SK-N-SH treated with all-trans-retinoic acid at 6 μM for 48 hours (cell line): ENCODE results near the gene MEG3.

ENCODE experiments used
- ATAC-seq: fragments of 200-7000 bp; cut with Tn5 transposase; 3 replicates; pipeline ENCODE4 v1.9.1; 2020; ENCODE audit warnings: mild to moderate bottlenecking, moderate library complexity
- ARNTL ChIP-seq: fragments of 450-650 bp; formaldehyde crosslinking; IDR thresholded peaks from 2 replicates; pipeline ENCODE4 v1.5.0; 2020; ENCODE audit warnings: low read depth, mild to moderate bottlenecking, moderate library complexity, borderline replicate concordance
- BACH2 ChIP-seq: fragments of 250-450 bp; sonication (Bioruptor Pico); IDR thresholded peaks from 2 replicates; pipeline ENCODE4 v1.9.0; 2021; ENCODE audit warnings: mild to moderate bottlenecking, borderline replicate concordance
- CSDC2 ChIP-seq: fragments of 250-450 bp; sonication (Bioruptor Pico); IDR thresholded peaks from 2 replicates; pipeline ENCODE4 v1.5.0; 2020; ENCODE audit warnings: mild to moderate bottlenecking, moderate library complexity
- ESRRG ChIP-seq: fragments of 250-450 bp; sonication (Bioruptor Pico); IDR thresholded peaks from 2 replicates; pipeline ENCODE4 v1.6.1; 2021; ENCODE audit warnings: mild to moderate bottlenecking
- ISL1 ChIP-seq: fragments of 250-450 bp; sonication (Bioruptor Pico); IDR thresholded peaks from 2 replicates; pipeline ENCODE4 v2.1.2; 2022; ENCODE audit warnings: mild to moderate bottlenecking, moderate library complexity
- OSR1 ChIP-seq: fragments of 250-450 bp; sonication (Bioruptor Pico); IDR thresholded peaks from 2 replicates; pipeline ENCODE4 v1.8.0; 2022; ENCODE audit warnings: moderate library complexity, mild to moderate bottlenecking, inconsistent platforms
- PPARA ChIP-seq: fragments of 250-450 bp; sonication (Bioruptor Pico); IDR thresholded peaks from 2 replicates; pipeline ENCODE4 v1.5.0; 2020; ENCODE audit warnings: mild to moderate bottlenecking, borderline replicate concordance
- SNAI2 ChIP-seq: fragments of 250-450 bp; sonication (Bioruptor Pico); IDR thresholded peaks from 2 replicates; pipeline ENCODE4 v1.5.0; 2020; ENCODE audit warnings: mild to moderate bottlenecking, moderate library complexity
- TCF4 ChIP-seq: fragments of 250-450 bp; sonication (Bioruptor Pico); IDR thresholded peaks from 2 replicates; pipeline ENCODE4 v1.8.0; 2021; ENCODE audit warnings: mild to moderate bottlenecking, moderate library complexity, borderline replicate concordance
- TOX ChIP-seq: fragments of 250-450 bp; sonication (Bioruptor Pico); IDR thresholded peaks from 2 replicates; pipeline ENCODE4 v1.8.0; 2021; ENCODE audit warnings: mild to moderate bottlenecking, moderate library complexity, borderline replicate concordance
- ZC3H10 ChIP-seq: fragments of 250-450 bp; sonication (Bioruptor Pico); IDR thresholded peaks from 2 replicates; pipeline ENCODE4 v1.5.1; 2021; ENCODE audit warnings: mild to moderate bottlenecking, moderate library complexity
- ZFP3 ChIP-seq: fragments of 250-450 bp; sonication (Bioruptor Pico); IDR thresholded peaks from 2 replicates; pipeline ENCODE4 v1.5.0; 2020; ENCODE audit warnings: mild to moderate bottlenecking, moderate library complexity
- ZFP30 ChIP-seq: fragments of 450-650 bp; formaldehyde crosslinking; IDR thresholded peaks from 2 replicates; pipeline ENCODE4 v1.5.0; 2022; ENCODE audit warnings: mild to moderate bottlenecking, moderate library complexity
- ZNF565 ChIP-seq: fragments of 450-650 bp; formaldehyde crosslinking; conservative IDR thresholded peaks from 2 replicates; pipeline ENCODE4 v1.5.0; 2020; ENCODE audit warnings: low read depth, mild to moderate bottlenecking, moderate library complexity
- ZNF70 ChIP-seq: fragments of 450-650 bp; formaldehyde crosslinking; IDR thresholded peaks from 2 replicates; pipeline ENCODE4 v1.5.0; 2020; ENCODE audit warnings: mild to moderate bottlenecking, moderate library complexity
- TF ChIP-seq, protein P1 (sequence below): fragments of 250-450 bp; sonication (Bioruptor Pico); IDR thresholded peaks from 2 replicates; pipeline ENCODE4 v1.8.0; 2021; ENCODE audit warnings: low read depth, mild to moderate bottlenecking, moderate library complexity, borderline replicate concordance
- TF ChIP-seq, protein P2 (sequence below): fragments of 250-450 bp; sonication (Bioruptor Pico); IDR thresholded peaks from 2 replicates; pipeline ENCODE4 v1.8.0; 2020; ENCODE audit warnings: mild to moderate bottlenecking, moderate library complexity, borderline replicate concordance
- TF ChIP-seq, protein P3 (sequence below): fragments of 250-450 bp; sonication (Bioruptor Pico); IDR thresholded peaks from 2 replicates; pipeline ENCODE4 v1.5.1; 2020; ENCODE audit warnings: low read depth, mild to moderate bottlenecking, moderate library complexity
- TF ChIP-seq, protein P4 (sequence below): fragments of 250-450 bp; sonication (Bioruptor Pico); IDR thresholded peaks from 2 replicates; pipeline ENCODE4 v1.5.1; 2021; ENCODE audit warnings: mild to moderate bottlenecking, moderate library complexity

The MEG3 gene

DNA sequence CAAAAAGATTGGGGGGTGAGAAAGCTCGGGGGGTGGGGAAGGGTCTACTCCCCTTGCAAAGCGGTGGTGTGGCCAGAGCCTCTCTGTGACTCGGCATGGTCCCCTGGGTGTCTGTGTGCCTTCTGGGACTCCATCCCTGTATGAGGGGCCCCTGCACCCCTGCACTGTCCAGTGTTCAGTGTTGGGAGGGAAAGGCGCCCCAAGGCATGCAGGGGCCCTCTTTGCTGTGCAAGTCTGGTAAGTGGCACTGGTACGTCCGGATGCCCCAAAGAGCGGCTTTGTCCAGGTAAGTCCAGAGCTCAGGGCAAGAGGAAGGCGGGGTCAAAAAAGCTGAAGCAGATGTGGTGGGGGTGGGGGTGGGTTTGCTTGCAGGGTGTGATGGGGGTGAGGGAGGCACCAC is 53.9 kb downstream of the MEG3 start:
- TF ChIP-seq ZC3H10 (CRISPR knock-in tag): no peak
- no peak for TF ChIP-seq BACH2 (CRISPR knock-in tag)
- TF ChIP-seq CSDC2 (CRISPR knock-in tag): no peak
- no peak for TF ChIP-seq ISL1 (CRISPR knock-in tag)
- no peak for TF ChIP-seq SNAI2 (CRISPR knock-in tag)
- no peak for TF ChIP-seq TCF4
- ATAC-seq: no peak

DNA sequence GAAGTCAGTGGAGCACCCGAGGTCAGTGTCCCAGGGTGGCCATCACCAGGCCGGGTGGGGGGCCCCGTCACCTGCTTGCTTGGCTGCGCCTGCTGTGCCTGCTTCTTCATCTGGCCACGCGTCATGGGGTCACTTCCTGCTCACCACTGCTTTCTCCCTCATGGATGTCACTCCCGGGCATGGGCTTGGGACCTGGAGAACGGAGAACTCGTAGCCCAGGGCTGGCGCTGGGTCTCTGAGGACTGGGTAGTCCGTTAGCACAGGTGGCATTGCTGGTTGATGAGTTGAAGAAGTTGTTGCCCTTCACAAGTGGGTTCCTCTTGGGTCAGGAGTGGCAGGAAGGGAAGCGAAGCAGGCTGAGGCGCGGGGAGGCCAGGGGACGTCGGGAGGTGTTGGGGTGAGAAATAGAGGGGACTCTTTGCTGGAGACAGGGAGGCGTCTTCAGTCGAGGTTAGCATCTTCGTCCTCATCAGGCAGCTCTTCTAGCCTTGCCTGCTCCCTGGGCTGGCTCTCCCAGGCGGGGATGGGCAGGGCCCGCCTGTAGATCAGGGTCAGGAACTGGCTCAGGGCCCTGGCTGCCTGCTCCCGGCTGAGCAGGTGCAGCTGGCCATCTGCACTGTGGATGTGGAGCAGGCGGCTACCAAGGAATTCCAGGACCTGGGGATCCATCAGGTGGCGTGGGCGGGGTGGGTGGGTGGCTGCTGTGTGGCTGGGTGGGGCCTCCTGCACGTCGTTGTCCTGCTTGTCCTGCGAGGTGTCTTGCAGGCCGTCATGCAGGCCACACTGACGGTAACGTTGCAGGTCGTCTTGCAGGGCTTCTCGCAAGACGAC is 54.6 kb downstream of the MEG3 start:
- ATAC-seq: no peak
- no peak for TF ChIP-seq PPARA (CRISPR knock-in tag)

DNA sequence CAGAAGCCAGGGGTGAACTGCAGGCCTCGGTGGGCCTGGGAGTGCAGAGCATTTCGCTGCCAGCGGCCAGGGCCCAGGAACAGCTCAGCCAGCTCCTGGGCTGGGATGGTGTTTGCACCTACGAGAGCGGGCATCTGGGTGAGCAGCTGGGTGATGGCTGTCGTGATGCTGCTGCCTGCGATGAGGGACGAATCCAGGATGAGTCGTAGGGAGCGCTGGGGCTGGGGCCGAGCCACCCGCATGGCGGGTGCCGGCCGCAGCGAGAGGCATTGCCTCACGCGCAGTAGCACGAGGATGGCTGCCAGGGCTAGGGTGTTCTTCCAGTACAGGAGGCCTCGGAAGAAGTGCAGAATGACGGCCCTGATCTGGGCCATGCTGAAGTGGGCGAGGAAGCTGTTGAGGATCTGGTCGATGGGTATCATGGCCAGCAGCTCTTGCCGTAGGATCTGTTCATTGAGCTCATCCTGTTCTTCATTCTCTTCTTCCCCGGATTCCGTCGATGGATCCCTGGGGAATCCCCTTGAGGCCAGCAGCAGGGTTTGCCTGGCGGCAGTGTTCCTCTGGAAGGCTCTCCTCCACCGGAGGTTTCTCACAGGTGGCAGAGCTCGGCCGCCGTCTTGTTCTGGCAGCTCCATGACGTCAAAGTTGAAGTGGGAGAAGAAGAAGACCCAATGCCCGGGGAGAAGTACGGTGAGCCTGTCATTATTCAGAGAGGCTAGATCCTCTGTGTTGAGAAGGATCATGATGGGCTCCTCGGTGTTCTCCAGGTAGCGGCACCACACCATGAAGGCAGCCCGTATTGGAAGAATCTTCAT is 55.5 kb downstream of the MEG3 start:
- no peak for ATAC-seq
- TF ChIP-seq CSDC2 (CRISPR knock-in tag) (no peak), TCF4 (no peak), TOX (no peak), PPARA (CRISPR knock-in tag) (no peak), ISL1 (CRISPR knock-in tag) (no peak), ZC3H10 (CRISPR knock-in tag) (no peak), OSR1 (CRISPR knock-in tag) (no peak), ZNF565 (CRISPR knock-in tag) (no peak), ZFP30 (CRISPR knock-in tag) (no peak), ZNF70 (CRISPR knock-in tag) (no peak), ZFP3 (CRISPR knock-in tag) (no peak)
- TF ChIP-seq, protein P1, sequence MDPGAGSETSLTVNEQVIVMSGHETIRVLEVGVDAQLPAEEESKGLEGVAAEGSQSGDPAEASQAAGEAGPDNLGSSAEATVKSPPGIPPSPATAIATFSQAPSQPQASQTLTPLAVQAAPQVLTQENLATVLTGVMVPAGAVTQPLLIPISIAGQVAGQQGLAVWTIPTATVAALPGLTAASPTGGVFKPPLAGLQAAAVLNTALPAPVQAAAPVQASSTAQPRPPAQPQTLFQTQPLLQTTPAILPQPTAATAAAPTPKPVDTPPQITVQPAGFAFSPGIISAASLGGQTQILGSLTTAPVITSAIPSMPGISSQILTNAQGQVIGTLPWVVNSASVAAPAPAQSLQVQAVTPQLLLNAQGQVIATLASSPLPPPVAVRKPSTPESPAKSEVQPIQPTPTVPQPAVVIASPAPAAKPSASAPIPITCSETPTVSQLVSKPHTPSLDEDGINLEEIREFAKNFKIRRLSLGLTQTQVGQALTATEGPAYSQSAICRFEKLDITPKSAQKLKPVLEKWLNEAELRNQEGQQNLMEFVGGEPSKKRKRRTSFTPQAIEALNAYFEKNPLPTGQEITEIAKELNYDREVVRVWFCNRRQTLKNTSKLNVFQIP (CRISPR knock-in tag): no peak
- TF ChIP-seq, protein P2, sequence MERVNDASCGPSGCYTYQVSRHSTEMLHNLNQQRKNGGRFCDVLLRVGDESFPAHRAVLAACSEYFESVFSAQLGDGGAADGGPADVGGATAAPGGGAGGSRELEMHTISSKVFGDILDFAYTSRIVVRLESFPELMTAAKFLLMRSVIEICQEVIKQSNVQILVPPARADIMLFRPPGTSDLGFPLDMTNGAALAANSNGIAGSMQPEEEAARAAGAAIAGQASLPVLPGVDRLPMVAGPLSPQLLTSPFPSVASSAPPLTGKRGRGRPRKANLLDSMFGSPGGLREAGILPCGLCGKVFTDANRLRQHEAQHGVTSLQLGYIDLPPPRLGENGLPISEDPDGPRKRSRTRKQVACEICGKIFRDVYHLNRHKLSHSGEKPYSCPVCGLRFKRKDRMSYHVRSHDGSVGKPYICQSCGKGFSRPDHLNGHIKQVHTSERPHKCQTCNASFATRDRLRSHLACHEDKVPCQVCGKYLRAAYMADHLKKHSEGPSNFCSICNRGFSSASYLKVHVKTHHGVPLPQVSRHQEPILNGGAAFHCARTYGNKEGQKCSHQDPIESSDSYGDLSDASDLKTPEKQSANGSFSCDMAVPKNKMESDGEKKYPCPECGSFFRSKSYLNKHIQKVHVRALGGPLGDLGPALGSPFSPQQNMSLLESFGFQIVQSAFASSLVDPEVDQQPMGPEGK (CRISPR knock-in tag): no peak
- TF ChIP-seq, protein P3, sequence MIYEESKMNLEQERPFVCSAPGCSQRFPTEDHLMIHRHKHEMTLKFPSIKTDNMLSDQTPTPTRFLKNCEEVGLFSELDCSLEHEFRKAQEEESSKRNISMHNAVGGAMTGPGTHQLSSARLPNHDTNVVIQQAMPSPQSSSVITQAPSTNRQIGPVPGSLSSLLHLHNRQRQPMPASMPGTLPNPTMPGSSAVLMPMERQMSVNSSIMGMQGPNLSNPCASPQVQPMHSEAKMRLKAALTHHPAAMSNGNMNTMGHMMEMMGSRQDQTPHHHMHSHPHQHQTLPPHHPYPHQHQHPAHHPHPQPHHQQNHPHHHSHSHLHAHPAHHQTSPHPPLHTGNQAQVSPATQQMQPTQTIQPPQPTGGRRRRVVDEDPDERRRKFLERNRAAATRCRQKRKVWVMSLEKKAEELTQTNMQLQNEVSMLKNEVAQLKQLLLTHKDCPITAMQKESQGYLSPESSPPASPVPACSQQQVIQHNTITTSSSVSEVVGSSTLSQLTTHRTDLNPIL (CRISPR knock-in tag): no peak
- TF ChIP-seq, protein P4, sequence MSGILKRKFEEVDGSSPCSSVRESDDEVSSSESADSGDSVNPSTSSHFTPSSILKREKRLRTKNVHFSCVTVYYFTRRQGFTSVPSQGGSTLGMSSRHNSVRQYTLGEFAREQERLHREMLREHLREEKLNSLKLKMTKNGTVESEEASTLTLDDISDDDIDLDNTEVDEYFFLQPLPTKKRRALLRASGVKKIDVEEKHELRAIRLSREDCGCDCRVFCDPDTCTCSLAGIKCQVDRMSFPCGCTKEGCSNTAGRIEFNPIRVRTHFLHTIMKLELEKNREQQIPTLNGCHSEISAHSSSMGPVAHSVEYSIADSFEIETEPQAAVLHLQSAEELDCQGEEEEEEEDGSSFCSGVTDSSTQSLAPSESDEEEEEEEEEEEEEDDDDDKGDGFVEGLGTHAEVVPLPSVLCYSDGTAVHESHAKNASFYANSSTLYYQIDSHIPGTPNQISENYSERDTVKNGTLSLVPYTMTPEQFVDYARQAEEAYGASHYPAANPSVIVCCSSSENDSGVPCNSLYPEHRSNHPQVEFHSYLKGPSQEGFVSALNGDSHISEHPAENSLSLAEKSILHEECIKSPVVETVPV (CRISPR knock-in tag): no peak

DNA sequence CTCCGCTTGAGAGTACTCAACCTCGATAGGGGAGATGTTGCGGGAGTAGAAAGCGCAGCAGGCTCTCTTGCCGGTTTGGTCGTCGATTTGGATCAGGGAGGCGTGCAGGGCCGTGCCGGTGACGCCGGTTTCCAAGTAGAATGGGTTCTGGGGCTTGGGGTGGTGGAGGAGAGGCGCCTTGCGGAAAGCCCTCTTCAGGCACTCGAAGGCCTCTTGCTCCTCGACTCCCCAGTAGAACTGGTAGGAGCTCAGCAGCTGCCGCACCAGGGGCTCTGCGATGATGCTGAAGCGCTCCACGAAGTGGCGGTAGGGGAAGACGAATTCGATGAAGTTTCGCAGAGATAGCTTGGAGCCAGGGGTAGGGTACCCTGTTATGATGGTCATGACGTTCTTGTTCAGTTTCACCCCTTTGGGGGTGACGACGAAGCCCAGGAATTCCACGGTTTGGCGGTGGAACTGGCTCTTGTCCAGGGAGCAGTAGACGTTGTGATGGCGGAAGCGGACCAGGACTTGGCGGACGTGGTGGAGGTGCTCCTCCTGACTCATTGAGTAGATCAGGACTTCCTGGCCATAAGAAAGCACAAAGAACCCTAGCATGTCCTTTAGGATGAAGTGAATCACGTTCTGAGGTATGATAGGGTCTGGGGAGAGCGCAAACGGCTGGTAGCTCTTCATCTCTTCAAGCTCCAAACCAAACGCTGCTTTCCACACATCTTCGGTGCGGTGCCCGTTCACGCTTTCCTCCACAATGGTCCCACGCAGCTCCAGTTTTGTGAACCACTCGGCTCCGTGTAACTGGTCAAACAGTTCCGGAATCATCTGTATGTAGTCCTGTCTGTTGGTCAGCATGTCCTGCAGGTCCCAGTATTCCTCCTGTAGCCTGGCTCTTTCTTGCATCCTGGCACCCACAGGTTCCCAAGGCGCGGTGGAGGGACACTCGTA is 56.4 kb downstream of the MEG3 start:
- TF ChIP-seq, protein P3 (CRISPR knock-in tag): no peak
- TF ChIP-seq ZNF565 (CRISPR knock-in tag) (no peak), BACH2 (CRISPR knock-in tag) (no peak), ARNTL (no peak), OSR1 (CRISPR knock-in tag) (no peak), ESRRG (CRISPR knock-in tag) (no peak), ISL1 (CRISPR knock-in tag) (no peak), TCF4 (no peak)
- TF ChIP-seq, protein P4 (CRISPR knock-in tag): no peak
- TF ChIP-seq, all 23 proteins: peak for 0
- no peak for ATAC-seq
